GM19468 (cell line): ENCODE measurements around the gene CCDC85C.
A peak's percentile ranks its signal among the peaks of the same experiment; 100 is the strongest.

Source experiments
- ATAC-seq: cut with Tn5 transposase; IDR thresholded peaks from one replicate; pipeline ENCODE4 v1.9.1; 2021; ENCODE audit warnings: mild to moderate bottlenecking, moderate library complexity, moderate number of reproducible peaks; ENCODE audit not compliant: unreplicated experiment; ENCODE audit errors: extremely low read depth

The CCDC85C gene

GRCh38 chr14:99632410-99633035, 28.5 kb upstream of the CCDC85C start:
- no peak for ATAC-seq

- no peak for ATAC-seq
Measured at GRCh38 chr14:99630202-99630601, 26.2 kb upstream of the CCDC85C start.

- peak; percentile 59 for ATAC-seq
Measured at GRCh38 chr14:99628887-99629618, 25.0 kb upstream of the CCDC85C start.

- ATAC-seq, result no peak
Measured at GRCh38 chr14:99627510-99628381, 23.7 kb upstream of the CCDC85C start.

- no peak for ATAC-seq
Measured at GRCh38 chr14:99627100-99627499, 23.1 kb upstream of the CCDC85C start.

GRCh38 chr14:99626041-99626648, 22.1 kb upstream of the CCDC85C start:
- no peak for ATAC-seq

- no peak for ATAC-seq
Measured at GRCh38 chr14:99625476-99625875, 21.5 kb upstream of the CCDC85C start.

GRCh38 chr14:99624971-99625370, 21.0 kb upstream of the CCDC85C start:
- ATAC-seq, result no peak

GRCh38 chr14:99624024-99624423, 20.0 kb upstream of the CCDC85C start:
- no peak for ATAC-seq

- no peak for ATAC-seq
Measured at GRCh38 chr14:99621948-99622347, 17.9 kb upstream of the CCDC85C start.

GRCh38 chr14:99619835-99620834, 16.1 kb upstream of the CCDC85C start:
- ATAC-seq, result no peak

- no peak for ATAC-seq
Measured at GRCh38 chr14:99616832-99617800, 13.1 kb upstream of the CCDC85C start.

GRCh38 chr14:99615497-99616157, 11.6 kb upstream of the CCDC85C start:
- ATAC-seq, result no peak

GRCh38 chr14:99612738-99613330, 8.8 kb upstream of the CCDC85C start:
- no peak for ATAC-seq

GRCh38 chr14:99612071-99612737, 8.2 kb upstream of the CCDC85C start:
- ATAC-seq, result no peak

- no peak for ATAC-seq
Measured at GRCh38 chr14:99611646-99612045, 7.6 kb upstream of the CCDC85C start.
